GM12891 (cell line): ENCODE results near the gene HDAC8.

ENCODE experiments used
- DNase-seq: peaks from one replicate; pipeline ENCODE4 v3.0.0; 2011; ENCODE audit warnings: low spot score; ENCODE audit not compliant: insufficient read length
- FAIRE-seq: peaks from 2 replicates; lab custom pipeline; 2011; peaks lifted over from hg19 to GRCh38; lab: Jason Lieb, UNC
- PAX5 ChIP-seq: IDR thresholded peaks from 2 replicates; pipeline ENCODE4 v1.6.1; 2011; ENCODE audit warnings: low read length, moderate library complexity, mild to moderate bottlenecking; ENCODE audit not compliant: insufficient read depth, severe bottlenecking
- POLR2A ChIP-seq: IDR thresholded peaks from 2 replicates; pipeline ENCODE4 v1.6.1; 2011; ENCODE audit warnings: low read depth, low read length, control low read depth
- POLR2AphosphoS5 ChIP-seq: IDR thresholded peaks from 2 replicates; pipeline ENCODE4 v1.6.1; 2011; ENCODE audit warnings: low read depth, low read length, control low read depth
- POU2F2 ChIP-seq: IDR thresholded peaks from 2 replicates; pipeline ENCODE4 v1.6.1; 2011; ENCODE audit warnings: low read depth, mild to moderate bottlenecking, control low read depth, low read length, moderate library complexity
- SPI1 ChIP-seq: IDR thresholded peaks from 2 replicates; pipeline ENCODE4 v1.6.1; 2011; ENCODE audit warnings: low read depth, low read length, control low read depth
- TAF1 ChIP-seq: IDR thresholded peaks from 2 replicates; pipeline ENCODE4 v1.6.1; 2011; ENCODE audit warnings: low read depth, low read length, control low read depth

HDAC8 gene

GRCh38 chrX:72392042-72392441 lies 180.6 kb downstream of the HDAC8 start:
- TF ChIP-seq TAF1 = no peak
- no peak for TF ChIP-seq POLR2AphosphoS5
- TF ChIP-seq PAX5 = no peak
- no peak for TF ChIP-seq POU2F2
- no peak for TF ChIP-seq SPI1
- TF ChIP-seq POLR2A = no peak
- DNase-seq = no peak
- no peak for FAIRE-seq

- DNase-seq (no peak), FAIRE-seq (peak; percentile 23)
These were observed 185.4 kb downstream of the HDAC8 start for GRCh38 chrX:72387247-72387646.

GRCh38 chrX:72382202-72382595 lies 190.4 kb downstream of the HDAC8 start:
- FAIRE-seq = no peak
- TF ChIP-seq SPI1 = no peak
- no peak for TF ChIP-seq PAX5
- TF ChIP-seq POLR2A = no peak
- no peak for TF ChIP-seq POU2F2
- no peak for TF ChIP-seq POLR2AphosphoS5
- no peak for TF ChIP-seq TAF1
- DNase-seq = no peak

More at GRCh38 chrX:72387247-72387646, 185.4 kb downstream of the HDAC8 start:
- TF ChIP-seq POLR2AphosphoS5 (no peak), SPI1 (no peak), POLR2A (no peak), TAF1 (no peak), PAX5 (no peak), POU2F2 (no peak)

GRCh38 chrX:72381439-72382201 lies 191.0 kb downstream of the HDAC8 start:
- TF ChIP-seq POLR2A (no peak), SPI1 (peak; percentile 31)
- no peak for DNase-seq

GRCh38 chrX:72376124-72376523 lies 196.5 kb downstream of the HDAC8 start:
- TF ChIP-seq POLR2A (no peak), POLR2AphosphoS5 (no peak)
- FAIRE-seq = no peak
- DNase-seq = no peak

More at GRCh38 chrX:72381439-72382201, 191.0 kb downstream of the HDAC8 start:
- FAIRE-seq = no peak

GRCh38 chrX:72373136-72373535 lies 199.5 kb downstream of the HDAC8 start:
- FAIRE-seq (no peak), DNase-seq (no peak)
- no peak for TF ChIP-seq POLR2AphosphoS5
- TF ChIP-seq POU2F2 = no peak
- TF ChIP-seq TAF1 = no peak
- TF ChIP-seq PAX5 = no peak
- TF ChIP-seq SPI1 = no peak
- TF ChIP-seq POLR2A = no peak

GRCh38 chrX:72372735-72373134 lies 199.9 kb downstream of the HDAC8 start:
- DNase-seq (no peak), FAIRE-seq (no peak)
- no peak for TF ChIP-seq POLR2A
- TF ChIP-seq POLR2AphosphoS5 = no peak
- TF ChIP-seq SPI1 = no peak

GRCh38 chrX:72371405-72371804 lies 201.2 kb downstream of the HDAC8 start:
- FAIRE-seq (no peak), DNase-seq (no peak)
- TF ChIP-seq SPI1 = peak; percentile 77
- no peak for TF ChIP-seq PAX5
- TF ChIP-seq TAF1 = no peak
- no peak for TF ChIP-seq POLR2A
- TF ChIP-seq POLR2AphosphoS5 = no peak
- no peak for TF ChIP-seq POU2F2

GRCh38 chrX:72368796-72369195 lies 203.8 kb downstream of the HDAC8 start:
- no peak for DNase-seq
- TF ChIP-seq POLR2AphosphoS5 (no peak), PAX5 (no peak), TAF1 (no peak), SPI1 (no peak), POLR2A (no peak), POU2F2 (no peak)
- no peak for FAIRE-seq

- FAIRE-seq = no peak
- no peak for DNase-seq
- TF ChIP-seq POLR2A (no peak), PAX5 (no peak), SPI1 (no peak), POLR2AphosphoS5 (no peak), POU2F2 (no peak), TAF1 (no peak)
These were observed 205.1 kb downstream of the HDAC8 start for GRCh38 chrX:72367516-72367915.
